Activated naive CD4-positive, alpha-beta T cell treated with anti-CD3 and anti-CD28 coated beads, Interleukin-2, amount 50 U/mL, for 72 hours (primary cell): ENCODE data around the gene HMCN2. TPM values are rescaled to one million over a fixed set of nuclear protein-coding genes. Genes with fewer than 3 reads are reported as not detected.

Experiments
- ATAC-seq, 2 donors: fragments of 150-1000 bp; cut with Tn5 transposase; 2 replicates each; pipeline ENCODE4 v1.10.0; 2021; ENCODE audit warnings: mild to moderate bottlenecking in 2 of 2, moderate library complexity in 2 of 2
- DNase-seq, 2 donors: peaks; one replicate each; pipeline ENCODE4 v3.0.0; 2021 to 2022; ENCODE audit warnings: low spot score in 2 of 2
- H3K27ac Mint-ChIP-seq, 2 donors: one replicate each; pipeline ENCODE4 v1.8.0; 2022; ENCODE audit warnings: mild to moderate bottlenecking in 2 of 2, mixed read lengths in 2 of 2
- H3K36me3 Mint-ChIP-seq, 2 donors: one replicate each; pipeline ENCODE4 v1.8.0; 2022; ENCODE audit warnings: mixed read lengths in 2 of 2
- H3K9me3 Mint-ChIP-seq, 2 donors: one replicate each; pipeline ENCODE4 v1.8.0; 2022; ENCODE audit warnings: mixed read lengths in 2 of 2
- total RNA-seq, 2 donors: library from RNA; stranded (reverse); gene quantifications; one replicate each; pipeline ENCODE4 v1.2.3, GENCODE V29; 2022

Gene HMCN2
- total RNA-seq, 2 donors from 2014 or later, result not detected

- H3K27ac Mint-ChIP-seq, result no peak overlapping the region
- no peaks in the 10 kb centered on the region for H3K9me3 Mint-ChIP-seq
- no peaks in the 10 kb centered on the region for H3K36me3 Mint-ChIP-seq
- ATAC-seq (peak in 1 of 2 donors; percentile 45), DNase-seq (no peak)
These were observed 41.5 kb downstream of the HMCN2 start for GRCh38 chr9:130306823-130307666.

- ATAC-seq, result no peak
- DNase-seq, result no peak
- Mint-ChIP-seq H3K9me3 (no peaks in the 10 kb centered on the region), H3K36me3 (no peaks in the 10 kb centered on the region), H3K27ac (no peak overlapping the region)
These were observed 42.0 kb downstream of the HMCN2 start for GRCh38 chr9:130307667-130307943.

- Mint-ChIP-seq H3K27ac (no peak overlapping the region), H3K36me3 (no peaks in the 10 kb centered on the region), H3K9me3 (no peaks in the 10 kb centered on the region)
- DNase-seq (no peak), ATAC-seq (no peak)
These were observed 42.6 kb downstream of the HMCN2 start for GRCh38 chr9:130308081-130308571.

- H3K9me3 Mint-ChIP-seq, result no peaks in the 10 kb centered on the region
- ATAC-seq (no peak), DNase-seq (no peak)
- no peak overlapping the region for H3K27ac Mint-ChIP-seq
- no peaks in the 10 kb centered on the region for H3K36me3 Mint-ChIP-seq
These were observed 44.3 kb downstream of the HMCN2 start for GRCh38 chr9:130309689-130310455.

GRCh38 chr9:130310456-130310855 is 44.9 kb downstream of the HMCN2 start:
- DNase-seq (no peak), ATAC-seq (no peak)
- H3K36me3 Mint-ChIP-seq, result no peaks in the 10 kb centered on the region
- no peaks in the 10 kb centered on the region for H3K9me3 Mint-ChIP-seq
- no peak overlapping the region for H3K27ac Mint-ChIP-seq

GRCh38 chr9:130311003-130311402 is 45.4 kb downstream of the HMCN2 start:
- no peaks in the 10 kb centered on the region for H3K36me3 Mint-ChIP-seq
- H3K27ac Mint-ChIP-seq, result no peak overlapping the region
- ATAC-seq (no peak), DNase-seq (no peak)
- H3K9me3 Mint-ChIP-seq, result no peaks in the 10 kb centered on the region

GRCh38 chr9:130311408-130312140 is 46.0 kb downstream of the HMCN2 start:
- DNase-seq, result no peak
- H3K36me3 Mint-ChIP-seq, result no peaks in the 10 kb centered on the region
- H3K9me3 Mint-ChIP-seq, result no peaks in the 10 kb centered on the region
- ATAC-seq, result no peak
- H3K27ac Mint-ChIP-seq, result no peak overlapping the region

- Mint-ChIP-seq H3K36me3 (no peaks in the 10 kb centered on the region), H3K9me3 (no peaks in the 10 kb centered on the region), H3K27ac (no peak overlapping the region)
- ATAC-seq (no peak), DNase-seq (no peak)
These were observed 47.7 kb downstream of the HMCN2 start for GRCh38 chr9:130313103-130313858.

GRCh38 chr9:130315446-130316226 is 50.1 kb downstream of the HMCN2 start:
- no peak overlapping the region for H3K27ac Mint-ChIP-seq
- H3K36me3 Mint-ChIP-seq, result no peaks in the 10 kb centered on the region
- DNase-seq (no peak), ATAC-seq (no peak)
- no peaks in the 10 kb centered on the region for H3K9me3 Mint-ChIP-seq

- H3K9me3 Mint-ChIP-seq, result no peaks in the 10 kb centered on the region
- H3K27ac Mint-ChIP-seq, result no peak overlapping the region
- H3K36me3 Mint-ChIP-seq, result no peaks in the 10 kb centered on the region
- ATAC-seq (no peak), DNase-seq (no peak)
These were observed 50.9 kb downstream of the HMCN2 start for GRCh38 chr9:130316430-130316829.

GRCh38 chr9:130319300-130319699 is 53.7 kb downstream of the HMCN2 start:
- H3K27ac Mint-ChIP-seq, result no peak overlapping the region
- ATAC-seq (no peak), DNase-seq (no peak)
- no peaks in the 10 kb centered on the region for H3K36me3 Mint-ChIP-seq
- H3K9me3 Mint-ChIP-seq, result no peaks in the 10 kb centered on the region

- Mint-ChIP-seq H3K27ac (no peak overlapping the region), H3K36me3 (no peaks in the 10 kb centered on the region), H3K9me3 (no peaks in the 10 kb centered on the region)
- ATAC-seq (no peak), DNase-seq (no peak)
These were observed 54.6 kb downstream of the HMCN2 start for GRCh38 chr9:130319944-130320712.

GRCh38 chr9:130320723-130321481 is 55.3 kb downstream of the HMCN2 start:
- DNase-seq, result no peak
- no peaks in the 10 kb centered on the region for H3K9me3 Mint-ChIP-seq
- no peak for ATAC-seq
- H3K27ac Mint-ChIP-seq, result no peak overlapping the region
- no peaks in the 10 kb centered on the region for H3K36me3 Mint-ChIP-seq

GRCh38 chr9:130321539-130321938 is 56.0 kb downstream of the HMCN2 start:
- Mint-ChIP-seq H3K27ac (no peak overlapping the region), H3K9me3 (no peaks in the 10 kb centered on the region), H3K36me3 (no peaks in the 10 kb centered on the region)
- DNase-seq (no peak), ATAC-seq (no peak)
